Fibroblast of lung (primary cell): ENCODE results near the gene NES. TPM values are rescaled to one million over a fixed set of nuclear protein-coding genes. Genes with fewer than 3 reads are reported as not detected.
A peak's percentile ranks its signal among the peaks of the same experiment; 100 is the strongest.

ENCODE experiments used
- DNase-seq, 2 donors: peaks; one replicate each; pipeline versions ENCODE4 v3.0.0 to v3.0.0-alpha.2; 2010; ENCODE audit warnings: low read depth in 2 of 2
- H2AFZ ChIP-seq: 2 replicates; pipeline ENCODE4 v1.5.1; 2012; ENCODE audit warnings: low read length, control low read depth, inconsistent platforms
- H3K27ac ChIP-seq: 2 replicates; pipeline ENCODE4 v1.5.1; 2011; ENCODE audit warnings: low read length, control low read depth; ENCODE audit not compliant: insufficient read depth
- H3K27me3 ChIP-seq: 2 replicates; pipeline ENCODE4 v1.5.1; 2011; ENCODE audit warnings: mild to moderate bottlenecking, low read length; ENCODE audit not compliant: control insufficient read depth, insufficient read depth
- H3K36me3 ChIP-seq: 2 replicates; pipeline ENCODE4 v1.5.1; 2011; ENCODE audit warnings: low read length; ENCODE audit not compliant: control insufficient read depth, insufficient read depth
- H3K4me1 ChIP-seq: 2 replicates; pipeline ENCODE4 v1.5.1; 2011; ENCODE audit warnings: low read length; ENCODE audit not compliant: control insufficient read depth, insufficient read depth; ENCODE audit errors: extremely low read depth
- H3K4me2 ChIP-seq: 2 replicates; pipeline ENCODE4 v1.5.1; 2011; ENCODE audit warnings: low read length, control low read depth; ENCODE audit not compliant: insufficient read depth; ENCODE audit errors: extremely low read depth
- H3K4me3 ChIP-seq, 4 experiments: fragments of 200-600 bp in 1 of 4; sonication (generic) in 1 of 4; replicated peaks in 1 of 4; 2 replicates each; pipeline ENCODE4 v1.5.1; 2011 to 2016; ENCODE audit warnings: low read length in 4 of 4, low read depth in 3 of 4, mild to moderate bottlenecking in 3 of 4, control low read depth in 2 of 4, inconsistent platforms in 1 of 4, mixed read lengths in 1 of 4; ENCODE audit not compliant: insufficient read depth in 1 of 4; ENCODE audit errors: control extremely low read depth in 1 of 4
- H3K79me2 ChIP-seq: 2 replicates; pipeline ENCODE4 v1.5.1; 2012; ENCODE audit warnings: mild to moderate bottlenecking, low read length, inconsistent platforms; ENCODE audit not compliant: control insufficient read depth, insufficient read depth
- H3K9ac ChIP-seq: 2 replicates; pipeline ENCODE4 v1.5.1; 2011; ENCODE audit warnings: mild to moderate bottlenecking, low read length, control low read depth; ENCODE audit not compliant: insufficient read depth
- H3K9me3 ChIP-seq: 2 replicates; pipeline ENCODE4 v1.5.1; 2012; ENCODE audit warnings: low read depth, low read length; ENCODE audit not compliant: control insufficient read depth, insufficient read depth
- H4K20me1 ChIP-seq: 2 replicates; pipeline ENCODE4 v1.5.1; 2011; ENCODE audit warnings: low read length; ENCODE audit not compliant: control insufficient read depth, insufficient read depth; ENCODE audit errors: extremely low read depth
- CTCF ChIP-seq, 2 donors: IDR thresholded peaks in 1 of 2; conservative IDR thresholded peaks in 1 of 2; 1 replicate in 1 of 2; 2 replicates in 1 of 2; pipeline ENCODE4 v1.5.1; 2011 to 2012; ENCODE audit warnings: low read length in 2 of 2, control low read depth in 1 of 2, inconsistent platforms in 1 of 2, low read depth in 1 of 2, mild to moderate bottlenecking in 1 of 2
- EZH2 ChIP-seq: IDR thresholded peaks from 2 replicates; pipeline ENCODE4 v1.5.1; 2012; ENCODE audit warnings: low read length, control low read depth, mild to moderate bottlenecking; ENCODE audit errors: missing control alignments
- polyA plus RNA-seq, 2 donors: library from polyadenylated mRNA; depleted of rRNA in 1 of 2; stranded (reverse) in 1 of 2; unstranded in 1 of 2; fragments of >200 nt; gene quantifications; 2 replicates each; pipeline ENCODE4 v1.2.1, GENCODE V29; 2011 to 2012; ENCODE audit warnings: missing spikeins in 1 of 2
- total RNA-seq: library from RNA; depleted of rRNA; stranded (reverse); fragments of >200 nt; gene quantifications from 2 replicates; pipeline ENCODE4 v1.2.1, GENCODE V29; 2014

Gene NES
- total and polyA plus RNA-seq, 2 donors (not counting 1 experiment from before 2014, with no cell fraction given), result 34.6 to 87.4 TPM

DNA sequence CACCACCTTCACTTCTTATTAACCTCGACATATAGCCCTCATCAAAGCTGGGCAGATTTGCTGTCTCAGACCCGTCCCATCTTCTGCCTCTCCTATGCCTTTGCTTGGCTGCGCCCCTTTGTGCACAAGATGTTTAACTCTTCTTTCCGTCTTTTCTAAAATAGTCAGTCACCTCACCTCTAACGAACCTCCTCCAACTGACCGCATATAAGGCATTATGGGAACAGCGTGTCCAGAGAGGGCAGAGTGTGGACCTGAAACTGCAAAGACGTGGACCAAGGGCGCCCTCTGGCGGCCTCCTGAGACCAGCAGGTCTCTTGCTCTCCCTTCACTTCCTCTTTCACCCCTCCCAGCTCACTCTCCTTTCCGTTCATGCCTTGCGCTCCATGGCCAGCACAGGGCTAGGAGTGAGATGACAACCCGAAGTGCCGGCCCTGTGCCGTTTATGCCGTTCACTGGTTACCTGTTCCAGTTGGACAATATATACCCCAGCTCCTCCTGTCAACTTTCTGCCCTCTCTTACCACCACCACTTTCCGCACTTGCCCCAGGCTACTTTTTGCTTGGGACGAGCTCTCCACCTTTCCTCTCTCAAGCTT lies 48.6 kb upstream of the NES start:
- no peak overlapping the region for H3K9ac ChIP-seq
- no peaks in the 10 kb centered on the region for H3K9me3 ChIP-seq
- H3K27me3 ChIP-seq, result no peaks in the 10 kb centered on the region
- H3K27ac ChIP-seq, result no peak overlapping the region
- peaks cover 57% of the 10 kb centered on the region for H3K79me2 ChIP-seq
- no peak overlapping the region for H2AFZ ChIP-seq
- H3K4me3 ChIP-seq, result peak overlapping the region; percentile 48 to 95 (median 88)
- H4K20me1 ChIP-seq, result no peaks in the 10 kb centered on the region
- peak; percentile 76 to 92 for DNase-seq
- peak overlapping the region; percentile 97 for H3K4me2 ChIP-seq
- peaks cover 24% of the 10 kb centered on the region for H3K4me1 ChIP-seq
- TF ChIP-seq EZH2 (no peak), CTCF (conservative IDR thresholded peaks at IDR 0.05 in 1 of 2, IDR thresholded peaks at IDR 0.05 in 1 of 2; ENCODE audit: low read depth in 1 of 2, low read length in 2 of 2) (peak; percentile 88 to 96)
- H3K36me3 ChIP-seq, result peaks cover 17% of the 10 kb centered on the region

GRCh38 chr1:156721535-156721934 lies 44.3 kb upstream of the NES start:
- Histone ChIP-seq H3K4me3 (no peak overlapping the region), H3K9ac (no peak overlapping the region), H3K79me2 (peaks cover 33% of the 10 kb centered on the region), H3K27ac (no peak overlapping the region), H3K9me3 (no peaks in the 10 kb centered on the region), H3K4me1 (peaks cover 12% of the 10 kb centered on the region), H2AFZ (no peak overlapping the region), H4K20me1 (no peaks in the 10 kb centered on the region), H3K27me3 (no peaks in the 10 kb centered on the region), H3K36me3 (peaks cover 17% of the 10 kb centered on the region), H3K4me2 (no peak overlapping the region)
- no peak for DNase-seq
- TF ChIP-seq CTCF (conservative IDR thresholded peaks at IDR 0.05 in 1 of 2, IDR thresholded peaks at IDR 0.05 in 1 of 2; ENCODE audit: low read depth in 1 of 2, low read length in 2 of 2) (no peak), EZH2 (no peak)

DNA sequence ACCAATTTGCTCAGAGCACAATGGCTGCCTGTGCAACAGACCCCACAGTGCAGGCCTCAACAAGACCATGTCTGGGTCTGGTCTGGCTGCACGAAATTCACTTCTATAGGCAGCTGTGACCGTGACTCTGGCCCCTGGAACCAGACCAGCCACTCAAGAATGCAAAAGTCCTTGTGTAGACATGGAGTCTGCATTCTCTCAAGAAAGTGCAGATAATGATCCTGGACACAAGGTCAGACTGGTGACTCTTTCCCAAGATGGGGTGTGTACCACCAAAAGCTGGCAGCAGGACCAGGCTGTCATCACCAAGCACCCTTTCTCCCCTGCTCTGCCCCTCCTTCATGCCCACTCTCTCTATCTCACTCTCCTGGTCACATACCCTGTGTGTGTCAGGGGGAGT lies 43.9 kb upstream of the NES start:
- H3K9me3 ChIP-seq, result no peaks in the 10 kb centered on the region
- H3K4me3 ChIP-seq, result no peak overlapping the region
- no peaks in the 10 kb centered on the region for H4K20me1 ChIP-seq
- H3K9ac ChIP-seq, result no peak overlapping the region
- DNase-seq, result no peak
- no peak overlapping the region for H3K27ac ChIP-seq
- H3K4me2 ChIP-seq, result no peak overlapping the region
- peaks cover 15% of the 10 kb centered on the region for H3K36me3 ChIP-seq
- H3K4me1 ChIP-seq, result peaks cover 8% of the 10 kb centered on the region
- peaks cover 29% of the 10 kb centered on the region for H3K79me2 ChIP-seq
- TF ChIP-seq EZH2 (no peak), CTCF (conservative IDR thresholded peaks at IDR 0.05 in 1 of 2, IDR thresholded peaks at IDR 0.05 in 1 of 2; ENCODE audit: low read depth in 1 of 2, low read length in 2 of 2) (no peak)
- H2AFZ ChIP-seq, result no peak overlapping the region
- H3K27me3 ChIP-seq, result no peaks in the 10 kb centered on the region
